Uterus (tissue), 2 donors: Measurements from ENCODE around the gene ANG.

Experiments used
- POLR2A ChIP-seq, 2 donors: fragments of 450-650 bp; IDR thresholded peaks; one replicate each; pipeline ENCODE4 v1.6.1; 2016; ENCODE audit warnings: antibody characterized with exemption in 2 of 2, mild to moderate bottlenecking in 1 of 2, moderate library complexity in 1 of 2
- TF ChIP-seq, protein P1 (sequence below), 4 experiments: fragments of 200-600 bp in 2 of 4; fragments of 450-650 bp in 2 of 4; sonication (generic) in 2 of 4; IDR thresholded peaks; one replicate each; pipeline ENCODE4 v1.5.1; 2016 to 2019; ENCODE audit warnings: antibody characterized with exemption in 4 of 4, mild to moderate bottlenecking in 2 of 4, moderate library complexity in 1 of 4

DNA sequence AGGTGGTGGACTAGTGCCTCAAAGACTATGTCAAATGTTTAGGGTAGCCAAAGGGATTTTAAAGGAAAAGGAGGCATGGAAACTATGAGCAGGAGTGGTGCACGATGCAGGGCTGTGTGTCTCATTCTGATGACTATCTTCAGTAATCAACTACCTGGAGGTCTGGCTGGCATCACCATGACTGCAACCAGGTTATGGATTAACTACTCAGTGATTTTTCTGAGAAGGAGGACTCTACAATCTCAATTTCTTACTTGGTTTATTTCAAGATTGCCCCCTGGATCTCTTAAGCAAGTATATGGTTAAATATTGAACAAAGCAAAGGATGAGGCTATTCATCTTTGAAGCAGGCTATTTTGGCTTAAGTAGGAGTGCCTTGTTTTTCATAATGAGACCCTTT is 38.0 kb downstream of the ANG start:
- TF ChIP-seq, protein P1, sequence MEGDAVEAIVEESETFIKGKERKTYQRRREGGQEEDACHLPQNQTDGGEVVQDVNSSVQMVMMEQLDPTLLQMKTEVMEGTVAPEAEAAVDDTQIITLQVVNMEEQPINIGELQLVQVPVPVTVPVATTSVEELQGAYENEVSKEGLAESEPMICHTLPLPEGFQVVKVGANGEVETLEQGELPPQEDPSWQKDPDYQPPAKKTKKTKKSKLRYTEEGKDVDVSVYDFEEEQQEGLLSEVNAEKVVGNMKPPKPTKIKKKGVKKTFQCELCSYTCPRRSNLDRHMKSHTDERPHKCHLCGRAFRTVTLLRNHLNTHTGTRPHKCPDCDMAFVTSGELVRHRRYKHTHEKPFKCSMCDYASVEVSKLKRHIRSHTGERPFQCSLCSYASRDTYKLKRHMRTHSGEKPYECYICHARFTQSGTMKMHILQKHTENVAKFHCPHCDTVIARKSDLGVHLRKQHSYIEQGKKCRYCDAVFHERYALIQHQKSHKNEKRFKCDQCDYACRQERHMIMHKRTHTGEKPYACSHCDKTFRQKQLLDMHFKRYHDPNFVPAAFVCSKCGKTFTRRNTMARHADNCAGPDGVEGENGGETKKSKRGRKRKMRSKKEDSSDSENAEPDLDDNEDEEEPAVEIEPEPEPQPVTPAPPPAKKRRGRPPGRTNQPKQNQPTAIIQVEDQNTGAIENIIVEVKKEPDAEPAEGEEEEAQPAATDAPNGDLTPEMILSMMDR (IDR thresholded peaks at IDR 0.05), result no peak
- no peak for TF ChIP-seq POLR2A (IDR thresholded peaks at IDR 0.05)
